Measurements from ENCODE around the gene RABL2A.
"Not testable (repeated sequence)": the region's sequence is repeated elsewhere in the genome, so short reads cannot be mapped to it uniquely, and the experiment has no call there.

- not testable (repeated sequence) for TF ChIP-seq CTCF (optimal IDR thresholded peaks at IDR 0.05 in 1 of 3, IDR thresholded peaks at IDR 0.05 in 1 of 3, conservative IDR thresholded peaks at IDR 0.05 in 1 of 3; ENCODE audit: extremely low read depth in 1 of 3, insufficient read depth in 2 of 3, low read length in 3 of 3); EZH2 (IDR thresholded peaks at IDR 0.05; ENCODE audit: low read length)
These were observed 28.9 kb upstream of the RABL2A start for GRCh38 chr2:113598180-113598579.
